ENCODE data around the gene C1QTNF4.

Gene C1QTNF4

DNA sequence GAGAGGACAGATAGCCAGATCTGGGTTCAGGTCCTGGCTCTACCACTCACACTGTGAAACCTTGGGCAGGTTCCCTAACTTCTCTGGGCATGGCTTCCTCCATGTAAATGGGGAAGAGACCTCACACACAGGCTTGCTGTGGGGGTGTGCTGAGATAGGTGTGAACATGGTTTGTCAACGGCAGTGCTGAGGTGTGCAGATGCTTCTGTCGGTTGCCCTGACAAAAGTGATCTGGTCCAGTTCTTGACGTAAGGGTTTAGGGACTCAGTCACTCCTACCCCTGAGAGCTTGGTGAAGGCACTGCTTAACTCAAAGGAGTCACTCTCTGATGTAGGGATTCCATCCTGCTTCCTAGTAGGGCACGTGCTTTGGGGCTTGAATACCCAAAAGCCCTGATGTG lies 2.0 kb downstream of the C1QTNF4 start:
- no peak for DNase-seq

DNA sequence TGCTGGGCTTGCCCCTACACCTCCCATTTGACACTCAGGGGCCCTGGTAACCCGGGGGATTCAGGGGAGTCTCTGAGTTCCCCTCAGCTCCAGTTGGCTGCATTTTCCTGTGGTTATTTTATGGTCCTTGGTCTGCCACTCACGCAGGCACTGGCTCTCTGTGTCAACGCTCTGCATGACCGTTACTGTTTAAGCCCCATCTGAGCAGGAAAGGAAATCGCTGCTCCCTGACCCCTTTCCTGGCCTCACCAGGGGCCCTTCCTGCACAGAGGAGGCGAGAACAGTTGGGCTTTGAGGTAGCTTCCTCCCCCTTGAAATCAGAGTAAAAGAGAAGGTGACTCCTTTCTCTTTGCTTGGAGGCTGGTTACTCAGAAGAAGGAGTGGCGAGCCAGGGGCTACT lies 2.4 kb downstream of the C1QTNF4 start:
- no peak for DNase-seq

DNA sequence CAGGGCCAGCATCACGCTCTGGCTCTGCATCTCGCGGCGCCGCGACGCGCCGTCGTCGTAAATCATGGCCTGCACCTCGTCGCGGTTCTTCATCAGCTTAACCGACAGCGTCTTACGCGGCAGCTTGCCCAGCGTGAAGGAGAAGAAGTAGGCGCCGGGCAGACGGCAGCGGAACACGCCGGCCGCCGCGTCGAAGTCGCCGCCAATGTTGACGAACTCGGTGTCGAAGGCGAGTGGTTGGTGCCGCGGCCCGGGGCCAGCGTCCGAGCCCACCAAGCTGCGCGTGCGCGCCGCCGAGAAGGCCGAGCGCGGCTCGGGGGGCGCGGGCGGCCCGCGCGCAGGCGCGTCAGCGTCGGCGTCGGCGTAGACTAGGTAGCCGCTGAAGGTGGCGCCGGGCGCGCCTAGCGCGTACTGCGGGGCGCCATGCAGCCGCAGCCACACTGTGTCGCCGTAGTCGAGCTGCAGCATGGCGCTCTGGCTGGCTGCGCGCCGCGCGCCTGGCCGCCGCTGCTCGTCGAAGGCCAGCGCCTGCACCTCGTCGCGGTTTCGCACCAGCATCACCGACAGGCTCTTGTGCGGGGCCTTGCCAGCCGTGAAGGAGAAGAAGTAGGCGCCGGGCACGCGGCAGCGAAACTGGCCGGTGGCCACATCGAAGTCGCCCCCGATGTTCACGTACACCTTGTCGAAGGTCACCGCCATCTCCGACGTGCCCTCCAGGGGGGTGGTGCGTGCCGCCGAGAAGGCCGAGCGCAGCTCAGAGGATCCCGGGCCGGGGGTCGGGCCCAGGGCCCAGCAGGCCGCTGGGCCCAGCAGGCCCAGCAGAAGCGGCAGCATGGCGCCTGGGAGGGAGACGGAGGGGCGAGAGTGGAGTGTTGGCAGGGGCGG lies 4.0 kb downstream of the C1QTNF4 start:
- no peak for DNase-seq

DNA sequence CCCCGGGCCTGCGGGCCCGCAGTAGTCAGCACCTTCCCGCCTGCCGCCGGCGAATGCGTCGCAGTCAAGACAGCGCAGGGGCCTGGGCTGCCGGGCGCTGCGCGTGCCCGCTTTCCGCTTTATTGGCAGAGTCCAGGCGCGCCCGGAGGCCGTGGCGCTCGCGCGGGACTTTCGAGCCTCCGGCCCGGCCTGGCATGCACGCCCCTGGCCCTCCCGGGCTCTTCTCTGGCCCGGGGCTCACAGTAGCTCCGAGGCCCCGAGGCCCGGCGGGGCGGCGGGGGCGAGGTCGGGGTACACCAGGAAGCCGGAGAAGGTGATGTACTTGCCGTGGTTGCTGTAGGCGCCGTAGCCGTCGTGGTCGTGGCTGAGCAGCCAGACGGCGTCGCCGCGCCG lies 4.6 kb downstream of the C1QTNF4 start:
- DNase-seq: no peak

DNA sequence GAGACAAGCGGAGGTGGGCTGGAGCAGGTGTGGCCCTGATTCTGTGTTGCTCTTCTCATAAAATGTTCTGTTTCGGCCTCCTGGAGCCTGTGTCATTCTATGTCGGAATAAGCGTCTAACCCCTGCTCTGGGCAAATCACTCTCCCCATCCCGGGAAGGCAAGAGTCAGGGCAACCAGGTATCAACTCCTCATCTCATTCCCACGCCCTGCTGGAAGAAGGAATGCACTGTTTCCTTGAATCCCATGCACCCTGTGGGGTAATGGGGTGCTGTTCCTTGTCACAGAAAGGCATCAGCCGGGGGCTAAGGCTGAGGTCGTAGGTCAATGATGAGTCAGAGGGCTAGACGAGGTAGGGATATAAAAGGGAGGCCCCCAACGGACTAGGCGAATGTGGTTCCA lies 5.1 kb downstream of the C1QTNF4 start:
- DNase-seq: no peak

DNA sequence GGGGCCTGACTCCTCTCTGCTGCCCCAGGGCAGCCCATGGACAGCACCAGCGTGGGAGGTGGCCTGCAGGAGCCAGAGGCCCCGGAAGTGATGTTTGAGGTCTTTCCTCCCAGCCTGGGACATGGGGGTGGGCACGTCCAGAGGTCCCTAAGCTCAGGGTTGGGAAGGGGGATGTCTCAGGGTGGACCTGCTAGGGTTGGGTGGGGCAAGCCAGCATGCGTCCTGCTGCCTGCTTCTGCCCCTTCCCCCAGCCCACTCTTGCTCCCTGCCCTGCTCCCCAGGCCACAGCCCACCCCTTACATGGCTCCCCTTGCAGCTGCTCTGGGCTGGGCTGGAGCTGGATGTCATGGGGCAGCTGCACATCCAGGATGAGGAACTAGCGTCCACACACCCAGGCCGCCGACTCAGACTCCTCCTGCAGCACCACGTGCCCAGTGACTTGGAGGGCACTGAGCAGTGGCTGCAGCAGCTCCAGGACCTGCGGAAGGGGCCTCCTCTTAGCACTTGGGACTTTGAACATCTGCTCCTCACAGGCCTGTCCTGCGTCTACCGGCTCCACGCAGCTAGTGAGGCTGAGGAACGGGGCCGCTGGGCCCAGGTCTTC lies 6.4 kb downstream of the C1QTNF4 start:
- DNase-seq: no peak

DNA sequence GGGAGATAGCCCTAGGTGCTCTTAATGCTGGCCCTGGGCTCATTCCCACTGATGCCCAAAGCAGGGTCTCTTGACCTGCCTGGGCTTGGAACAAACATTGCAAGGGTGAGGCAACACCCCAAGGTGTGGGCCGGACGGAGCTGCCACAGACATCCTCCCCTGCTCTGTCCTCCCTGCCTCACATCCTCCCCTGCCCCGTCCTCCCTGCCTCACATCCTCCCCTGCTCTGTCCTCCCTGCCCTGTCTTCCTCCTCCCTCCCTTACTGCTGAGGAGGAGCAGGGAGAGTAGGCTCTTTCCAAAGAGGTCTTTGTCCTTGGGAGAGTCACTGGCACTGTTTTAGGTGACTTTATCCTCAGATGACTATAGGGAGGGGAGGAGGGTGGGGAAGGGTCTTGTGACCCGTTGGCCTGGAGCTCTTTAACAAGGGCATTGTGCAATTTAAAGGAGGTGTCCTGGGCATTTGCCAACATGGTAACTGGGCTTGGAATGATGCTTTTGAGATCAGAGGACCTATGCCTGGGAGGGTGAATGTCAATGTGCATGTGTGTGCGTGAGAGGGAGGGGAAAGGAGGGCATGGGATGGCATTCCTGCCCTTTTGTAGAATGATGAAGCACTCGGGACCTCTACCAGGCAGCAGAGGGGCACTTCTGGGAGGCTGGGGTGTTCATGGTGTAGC lies 7.0 kb downstream of the C1QTNF4 start:
- DNase-seq: no peak

DNA sequence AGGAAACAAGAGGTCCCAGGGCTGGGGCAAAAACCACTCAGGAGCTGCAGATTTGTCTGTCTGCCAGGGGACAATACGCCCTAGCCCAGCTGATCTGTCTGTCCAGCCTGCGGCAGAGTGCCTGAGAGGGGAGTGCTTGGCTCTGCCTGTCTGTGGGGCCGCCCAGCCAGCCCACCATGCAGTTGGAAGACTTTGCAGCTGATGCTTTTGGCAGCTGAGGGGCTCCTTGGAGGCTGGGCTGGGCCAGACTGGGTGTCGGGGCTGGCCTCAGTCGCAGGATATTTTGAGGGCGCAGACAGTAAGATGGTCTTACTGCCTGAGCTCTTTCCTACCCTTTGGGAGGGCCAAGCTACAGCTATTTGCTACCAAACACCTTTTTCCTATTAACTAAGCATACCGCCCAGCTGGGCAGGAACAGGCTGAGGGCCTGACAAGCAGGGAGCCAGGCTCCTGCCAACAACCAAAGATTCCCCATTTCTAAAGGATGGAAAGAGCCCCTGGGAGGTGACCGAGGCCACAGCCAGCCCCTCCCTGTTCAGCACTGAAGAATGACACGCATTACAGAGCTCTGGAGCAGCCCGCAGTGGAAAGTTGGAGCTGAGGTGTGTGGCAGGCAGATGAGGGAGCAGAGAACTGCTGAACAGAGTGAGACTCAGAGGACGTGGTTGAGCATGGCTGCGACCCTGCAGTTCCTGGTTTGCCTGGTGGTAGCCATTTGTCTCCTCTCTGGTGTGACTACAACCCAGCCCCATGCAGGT lies 7.9 kb downstream of the C1QTNF4 start, which contains the start of gene FAM180B:
Gene FAM180B, plus strand, starts transcription at position 581 of the 758 bp plus-strand sequence. Its CDS starts 91 bp downstream, at position 672.
- DNase-seq: no peak

DNA sequence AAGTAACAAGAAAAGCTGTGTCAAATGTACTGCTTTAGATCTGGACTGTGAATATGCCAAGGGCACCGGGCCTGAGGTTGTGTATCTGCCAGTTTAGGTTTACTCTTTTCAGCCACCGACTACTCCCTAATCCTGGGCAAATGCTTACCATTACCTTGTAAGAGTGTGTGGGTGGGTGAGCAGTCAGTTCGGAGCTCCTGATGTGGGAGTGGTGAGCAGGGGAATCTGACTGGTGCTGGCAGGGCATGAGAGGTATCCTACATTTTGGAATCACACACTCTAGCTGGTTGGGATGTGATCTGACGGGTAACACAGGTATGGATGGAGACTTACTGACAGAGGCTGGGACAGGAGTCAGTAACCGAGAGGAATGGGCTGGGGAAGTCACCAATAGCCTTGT lies 10.4 kb downstream of the C1QTNF4 start:
- no peak for DNase-seq

DNA sequence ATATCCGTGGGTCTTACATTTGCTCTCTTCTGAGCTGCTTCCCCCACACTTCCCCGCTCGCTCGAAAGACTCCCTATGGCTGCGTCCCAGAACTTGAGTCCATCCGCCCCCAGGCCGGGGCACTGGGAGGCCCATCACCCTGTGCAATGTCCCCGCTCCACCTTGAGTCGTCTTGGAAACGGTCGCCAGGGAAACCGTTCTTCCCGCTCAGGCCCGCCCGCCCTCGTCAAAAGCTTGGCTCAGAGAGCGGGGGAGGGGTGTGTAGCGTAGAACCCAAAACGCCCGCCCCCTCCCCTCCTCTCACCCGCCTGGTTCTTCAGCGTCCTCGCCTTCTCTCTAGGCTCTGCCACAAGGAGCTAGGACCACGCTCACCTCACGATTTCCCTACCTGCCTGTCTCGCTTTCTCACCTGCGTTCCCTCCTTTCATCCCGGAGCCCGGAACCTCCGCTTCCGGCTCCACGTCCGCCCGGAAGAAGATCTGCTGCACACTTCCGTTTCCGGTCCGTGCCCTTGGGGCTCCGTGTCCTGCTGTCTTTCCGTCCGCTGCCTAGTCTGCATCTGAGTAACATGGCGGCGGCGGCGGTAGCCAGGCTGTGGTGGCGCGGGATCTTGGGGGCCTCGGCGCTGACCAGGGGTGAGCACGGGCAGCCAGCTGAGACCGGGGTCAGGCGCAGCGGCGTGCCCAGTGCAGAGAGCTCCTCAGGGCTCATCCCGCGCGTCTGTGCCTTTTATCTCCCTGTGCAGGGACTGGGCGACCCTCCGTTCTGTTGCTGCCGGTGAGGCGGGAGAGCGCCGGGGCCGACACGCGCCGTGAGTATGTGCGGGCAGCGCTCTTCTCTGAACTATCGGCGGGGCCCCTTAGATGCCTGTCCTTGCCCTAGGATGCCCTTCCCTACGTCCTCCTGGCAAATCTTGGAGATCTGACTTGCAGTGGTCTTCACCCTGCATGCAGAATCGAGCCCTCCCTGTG lies 15.4 kb downstream of the C1QTNF4 start, which contains the start of the genes KBTBD4 and NDUFS3:
Gene KBTBD4, minus strand, starts transcription at position 447 of the 971 bp plus-strand sequence. Its CDS starts 19 bp downstream, at position 428.
Gene NDUFS3, plus strand, starts transcription at position 551 of the 971 bp plus-strand sequence. Its CDS starts 18 bp downstream, at position 569.
- DNase-seq: peak; percentile 88

DNA sequence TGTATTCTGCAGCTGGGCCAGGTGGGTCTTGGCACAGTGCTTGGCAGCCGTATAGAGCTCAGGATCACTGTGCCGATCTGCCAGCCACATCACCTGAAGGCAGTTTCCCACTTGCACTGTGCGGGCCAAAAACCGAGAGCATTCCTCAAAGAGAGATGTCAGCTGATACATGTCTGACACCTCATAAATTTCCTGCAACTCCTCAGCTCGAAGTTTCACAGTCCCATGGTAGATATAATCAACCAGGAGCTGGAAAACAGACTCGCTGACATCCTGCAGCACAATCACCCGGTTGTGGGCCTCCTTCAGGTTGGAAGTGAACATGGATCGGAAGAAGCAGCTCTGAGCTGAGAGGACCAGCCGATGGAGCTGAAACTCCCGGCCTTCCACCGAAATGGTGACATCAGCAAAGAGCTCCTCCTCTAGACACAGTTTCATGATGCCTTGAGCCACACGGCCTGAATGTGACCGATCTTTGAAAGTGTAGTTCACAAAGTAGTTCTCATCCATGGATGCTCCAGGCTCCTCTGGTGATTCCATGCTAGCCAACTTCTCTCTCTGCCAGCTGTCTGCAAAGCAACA lies 16.7 kb downstream of the C1QTNF4 start:
- DNase-seq: no peak

DNA sequence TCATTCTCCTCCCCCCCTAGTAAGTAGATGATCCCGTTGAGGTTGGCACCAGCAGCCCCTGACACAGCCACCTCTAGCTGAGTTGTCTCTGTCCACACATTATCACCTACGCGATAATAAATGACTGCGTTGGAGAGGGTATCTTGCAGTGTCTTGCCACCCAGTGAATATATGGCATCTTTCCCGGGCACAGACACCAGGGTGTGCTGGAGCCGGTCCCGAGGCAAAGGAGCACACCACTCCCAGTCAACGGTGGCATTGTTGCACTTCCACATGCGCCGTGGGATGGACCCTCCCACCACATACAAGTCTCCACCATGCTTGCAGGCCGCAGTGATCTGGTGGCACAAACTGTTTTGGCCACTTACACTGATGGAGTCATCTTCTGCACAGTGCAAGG lies 20.9 kb downstream of the C1QTNF4 start:
- no peak for DNase-seq

DNA sequence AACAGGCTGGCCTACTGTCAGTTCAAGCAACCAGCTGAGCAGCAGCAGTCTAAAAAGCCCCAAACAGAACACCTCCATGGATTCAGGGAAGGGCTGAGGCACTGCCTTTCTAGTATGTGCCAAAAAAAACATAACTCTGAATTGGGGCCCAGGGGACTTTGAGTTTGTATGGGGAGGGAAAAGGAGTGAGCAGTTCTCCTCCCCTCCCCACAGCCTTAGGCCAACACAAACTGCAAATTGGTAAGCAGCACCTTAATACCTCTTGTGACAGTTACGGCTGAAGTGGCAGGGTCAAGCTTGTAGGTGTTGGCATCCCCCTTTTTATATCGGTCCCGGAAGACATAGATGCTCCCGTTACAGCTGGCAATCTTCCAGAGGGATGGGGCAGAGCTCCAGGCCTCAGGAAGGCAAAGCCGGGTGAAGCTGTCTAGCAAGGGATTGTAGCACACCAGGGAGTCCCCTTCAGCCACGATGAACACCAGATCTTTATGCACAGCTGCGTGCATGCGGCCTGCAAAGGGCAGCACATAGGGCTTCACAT lies 21.4 kb downstream of the C1QTNF4 start:
- no peak for DNase-seq

DNA sequence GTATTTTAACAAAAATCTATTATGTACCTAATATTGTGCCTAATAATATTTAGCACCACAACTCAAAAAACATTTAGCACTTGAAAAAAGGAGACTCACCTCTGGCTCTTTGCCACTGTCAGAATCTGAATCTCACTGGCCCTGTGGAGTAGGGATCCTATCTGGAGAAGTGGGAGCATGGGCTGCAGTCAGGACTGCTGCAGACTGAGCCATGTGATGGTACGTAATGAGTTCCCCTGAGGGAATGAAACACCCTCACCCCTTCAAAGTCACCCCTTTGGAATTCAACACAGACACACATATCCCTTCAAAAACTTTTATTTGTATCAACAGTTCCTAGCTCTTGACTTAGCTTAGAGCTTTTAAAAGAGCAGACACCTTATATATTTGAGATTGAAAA lies 22.3 kb downstream of the C1QTNF4 start:
- no peak for DNase-seq

DNA sequence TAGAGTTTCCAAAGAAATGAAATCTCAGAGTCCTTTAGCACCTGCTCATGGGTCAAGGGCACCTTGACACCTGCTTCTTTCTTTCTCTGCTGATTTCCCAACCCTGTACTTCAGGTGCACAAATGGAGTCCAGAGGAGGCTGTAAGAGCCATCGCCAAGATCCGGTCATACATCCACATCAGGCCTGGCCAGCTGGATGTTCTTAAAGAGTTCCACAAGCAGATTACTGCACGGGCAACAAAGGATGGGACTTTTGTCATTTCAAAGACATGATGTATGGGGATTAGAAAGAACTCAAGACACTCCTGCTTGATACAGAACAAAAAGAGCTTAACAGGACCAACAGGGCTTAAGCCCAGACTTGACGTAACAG lies 22.9 kb downstream of the C1QTNF4 start:
- no peak for DNase-seq

DNA sequence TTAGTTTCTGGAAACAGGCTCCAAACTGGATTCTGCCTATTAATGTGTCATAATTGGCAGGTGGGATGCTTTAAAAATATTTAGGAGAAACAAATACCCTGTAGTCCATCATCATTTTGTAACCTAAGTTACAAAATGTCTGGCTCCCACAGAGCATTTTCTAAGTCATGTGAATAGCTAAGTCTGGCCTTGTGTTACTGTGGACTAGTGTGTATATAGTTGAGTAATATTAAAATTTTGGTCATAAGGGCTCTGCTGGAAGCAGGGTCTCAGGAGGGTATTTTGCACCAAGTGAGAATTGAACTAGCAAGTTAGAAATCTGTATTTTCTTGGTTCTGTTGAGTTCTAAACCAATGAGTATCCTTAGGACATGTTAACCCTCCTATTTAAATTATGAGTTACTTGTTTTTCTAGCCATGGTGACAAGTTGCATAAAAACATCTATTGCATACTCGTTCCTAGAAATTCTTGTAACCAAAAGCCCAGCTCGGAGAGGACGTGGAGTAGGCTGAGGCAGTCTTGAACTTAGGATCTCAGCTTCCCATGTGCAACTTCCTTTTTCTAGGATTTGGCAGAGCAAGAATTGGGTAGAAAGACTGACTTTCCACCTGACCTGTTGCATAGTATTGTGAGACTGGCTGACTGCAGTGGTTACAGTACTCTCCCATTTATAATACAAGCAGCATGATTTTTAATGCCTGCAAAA lies 23.4 kb downstream of the C1QTNF4 start:
- no peak for DNase-seq

DNA sequence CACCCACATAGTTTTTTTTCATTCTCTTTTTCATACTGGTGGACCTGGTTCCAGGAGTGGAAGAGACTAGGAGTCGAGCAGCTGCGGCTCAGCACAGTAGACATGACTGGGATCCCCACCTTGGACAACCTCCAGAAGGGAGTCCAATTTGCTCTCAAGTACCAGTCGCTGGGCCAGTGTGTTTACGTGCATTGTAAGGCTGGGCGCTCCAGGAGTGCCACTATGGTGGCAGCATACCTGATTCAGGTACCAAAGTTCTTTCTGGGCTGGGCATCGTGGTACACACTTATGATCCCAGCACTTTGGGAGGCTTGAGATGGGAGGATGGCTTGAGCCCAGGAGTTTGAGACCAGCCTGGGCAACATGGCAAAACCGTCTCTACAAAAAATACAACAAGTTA lies 24.6 kb downstream of the C1QTNF4 start:
- DNase-seq: no peak

DNA sequence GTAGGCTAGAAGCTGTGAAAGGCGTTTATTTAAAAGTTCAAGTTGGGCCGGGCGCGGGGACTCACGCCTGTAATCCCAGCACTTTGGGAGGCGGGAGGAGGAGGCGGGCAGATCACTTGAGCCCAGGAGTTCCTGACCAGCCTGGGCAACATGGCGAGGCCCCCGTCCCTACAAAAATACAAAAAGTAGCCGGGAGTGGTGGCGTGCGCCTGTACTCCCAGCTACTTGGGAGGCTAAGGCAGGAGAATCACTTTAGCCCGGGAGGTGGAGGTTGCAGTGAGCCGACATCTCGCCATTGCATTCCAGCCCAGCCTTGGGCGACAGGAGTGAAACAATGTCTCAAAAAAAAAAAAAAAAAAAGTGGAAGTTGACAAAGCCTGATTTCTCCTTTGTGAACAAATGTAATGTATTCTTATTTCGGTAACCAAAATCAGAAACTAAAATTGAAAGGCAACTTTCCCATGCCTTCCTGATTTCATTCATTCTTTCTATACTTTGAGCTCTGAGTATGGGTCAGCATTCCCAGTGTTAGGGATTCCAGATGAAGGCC lies 28.0 kb downstream of the C1QTNF4 start:
- no peak for DNase-seq

DNA sequence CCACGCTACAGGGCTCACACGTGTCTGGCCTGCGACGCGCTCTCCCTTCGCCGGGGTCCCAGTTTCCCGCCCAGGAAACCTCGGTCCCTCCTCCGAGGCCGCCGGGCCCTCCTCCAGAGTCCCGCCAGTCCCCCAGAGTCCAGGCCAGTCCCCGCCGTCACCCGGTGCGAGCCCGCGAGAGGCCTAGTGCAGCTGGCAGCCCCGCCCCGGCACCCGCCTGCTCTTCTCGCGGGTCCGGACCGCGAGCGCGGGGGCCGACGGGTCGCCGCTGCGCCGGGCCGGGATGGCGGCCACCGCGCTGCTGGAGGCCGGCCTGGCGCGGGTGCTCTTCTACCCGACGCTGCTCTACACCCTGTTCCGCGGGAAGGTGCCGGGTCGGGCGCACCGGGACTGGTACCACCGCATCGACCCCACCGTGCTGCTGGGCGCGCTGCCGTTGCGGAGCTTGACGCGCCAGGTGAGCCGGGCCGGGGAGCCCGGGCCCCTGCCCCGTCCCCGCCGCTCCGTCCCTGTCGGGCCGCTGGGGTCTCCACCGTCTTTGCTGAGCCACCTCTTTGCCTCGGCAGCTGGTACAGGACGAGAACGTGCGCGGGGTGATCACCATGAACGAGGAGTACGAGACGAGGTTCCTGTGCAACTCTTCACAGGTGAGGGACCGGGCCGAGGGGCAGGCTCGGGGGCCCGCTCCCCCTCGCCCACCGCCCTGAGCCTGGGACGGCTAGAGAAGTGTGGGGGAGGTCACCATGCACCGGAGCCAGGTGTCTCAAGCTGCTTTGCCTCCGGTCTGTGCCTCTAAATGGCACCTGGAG lies 28.7 kb downstream of the C1QTNF4 start, which contains the start of gene PTPMT1:
Gene PTPMT1, plus strand, starts transcription at position 260 of the 809 bp plus-strand sequence. Its CDS starts 24 bp downstream, at position 284.
- peak; percentile 55 for DNase-seq
